Upper lobe of left lung (tissue), 4 donors: ENCODE data around the gene CPAMD8.

Source experiments
- EP300 ChIP-seq, 4 donors: sonication (generic); formaldehyde crosslinking; IDR thresholded peaks; one replicate each; pipeline ENCODE4 v1.5.1; 2017; ENCODE audit warnings: antibody characterized with exemption in 4 of 4, control low read depth in 2 of 4
- POLR2AphosphoS5 ChIP-seq, 2 donors: sonication (generic); formaldehyde crosslinking; IDR thresholded peaks; one replicate each; pipeline ENCODE4 v1.5.1; 2017; ENCODE audit warnings: antibody characterized with exemption in 2 of 2
- TF ChIP-seq, protein P1 (sequence below), 6 experiments: fragments of 450-650 bp in 4 of 6; fragments of 200-600 bp in 2 of 6; sonication (generic) in 2 of 6; IDR thresholded peaks; one replicate each; pipeline ENCODE4 v1.5.1; 2016 to 2019; ENCODE audit warnings: antibody characterized with exemption in 6 of 6

DNA sequence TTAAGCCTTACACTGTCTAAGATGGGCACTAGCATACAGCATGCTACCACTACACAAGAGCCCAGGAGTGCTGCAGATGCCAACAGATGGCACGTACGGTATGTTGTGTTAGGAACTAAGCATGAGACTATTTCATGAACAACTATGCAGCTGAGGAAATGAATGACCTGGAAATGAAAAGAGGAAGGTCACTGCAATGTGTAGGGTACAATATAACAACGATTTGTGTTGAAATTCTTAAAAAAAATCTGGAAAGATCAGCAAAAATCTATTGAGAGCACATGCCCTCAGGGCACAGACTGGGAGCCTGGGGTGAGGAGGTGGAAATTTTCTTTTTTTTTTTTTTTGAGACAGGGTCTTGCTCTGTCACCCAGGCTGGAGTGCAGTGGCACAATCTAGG, 34.2 kb upstream of the CPAMD8 start:
- TF ChIP-seq EP300 (IDR thresholded peaks at IDR 0.05) = no peak
- TF ChIP-seq, protein P1, sequence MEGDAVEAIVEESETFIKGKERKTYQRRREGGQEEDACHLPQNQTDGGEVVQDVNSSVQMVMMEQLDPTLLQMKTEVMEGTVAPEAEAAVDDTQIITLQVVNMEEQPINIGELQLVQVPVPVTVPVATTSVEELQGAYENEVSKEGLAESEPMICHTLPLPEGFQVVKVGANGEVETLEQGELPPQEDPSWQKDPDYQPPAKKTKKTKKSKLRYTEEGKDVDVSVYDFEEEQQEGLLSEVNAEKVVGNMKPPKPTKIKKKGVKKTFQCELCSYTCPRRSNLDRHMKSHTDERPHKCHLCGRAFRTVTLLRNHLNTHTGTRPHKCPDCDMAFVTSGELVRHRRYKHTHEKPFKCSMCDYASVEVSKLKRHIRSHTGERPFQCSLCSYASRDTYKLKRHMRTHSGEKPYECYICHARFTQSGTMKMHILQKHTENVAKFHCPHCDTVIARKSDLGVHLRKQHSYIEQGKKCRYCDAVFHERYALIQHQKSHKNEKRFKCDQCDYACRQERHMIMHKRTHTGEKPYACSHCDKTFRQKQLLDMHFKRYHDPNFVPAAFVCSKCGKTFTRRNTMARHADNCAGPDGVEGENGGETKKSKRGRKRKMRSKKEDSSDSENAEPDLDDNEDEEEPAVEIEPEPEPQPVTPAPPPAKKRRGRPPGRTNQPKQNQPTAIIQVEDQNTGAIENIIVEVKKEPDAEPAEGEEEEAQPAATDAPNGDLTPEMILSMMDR (IDR thresholded peaks at IDR 0.05) = no peak
- TF ChIP-seq POLR2AphosphoS5 (IDR thresholded peaks at IDR 0.05) = no peak
